GM18873 (cell line): ENCODE measurements around the gene CLDND2.
A peak's percentile ranks its signal among the peaks of the same experiment; 100 is the strongest.

Source experiments
- ATAC-seq: cut with Tn5 transposase; IDR thresholded peaks from one replicate; pipeline ENCODE4 v1.9.1; 2021; ENCODE audit warnings: mild to moderate bottlenecking, moderate library complexity, moderate number of reproducible peaks; ENCODE audit not compliant: unreplicated experiment, low FRiP score

CLDND2 gene

GRCh38 chr19:51386882-51387520, 18.2 kb upstream of the CLDND2 start:
- ATAC-seq: no peak

GRCh38 chr19:51382004-51382403, 13.2 kb upstream of the CLDND2 start:
- ATAC-seq: no peak

GRCh38 chr19:51380379-51380778, 11.6 kb upstream of the CLDND2 start:
- no peak for ATAC-seq

- ATAC-seq: no peak
Observed at GRCh38 chr19:51377422-51377821, 8.6 kb upstream of the CLDND2 start.

GRCh38 chr19:51375504-51376221, 6.9 kb upstream of the CLDND2 start:
- ATAC-seq: no peak

- ATAC-seq: no peak
Observed at GRCh38 chr19:51372649-51373504, 4.1 kb upstream of the CLDND2 start, which contains the start of gene NKG7. Gene NKG7 (minus strand): TSS chr19:51372654. CDS start chr19:51372535, 119 bp downstream.

GRCh38 chr19:51372021-51372648, 3.3 kb upstream of the CLDND2 start:
- ATAC-seq: no peak

GRCh38 chr19:51371186-51371690, 2.4 kb upstream of the CLDND2 start:
- no peak for ATAC-seq

GRCh38 chr19:51370230-51370629, 1.4 kb upstream of the CLDND2 start:
- no peak for ATAC-seq

GRCh38 chr19:51367565-51368365, 1.0 kb downstream of the CLDND2 start:
- ATAC-seq: peak; percentile 65

- ATAC-seq: no peak
Observed at GRCh38 chr19:51367255-51367564, 1.6 kb downstream of the CLDND2 start.

- ATAC-seq: peak; percentile 37
Observed at GRCh38 chr19:51366389-51367254, 2.2 kb downstream of the CLDND2 start.

- ATAC-seq: no peak
Observed at GRCh38 chr19:51365965-51366388, 2.8 kb downstream of the CLDND2 start, which contains the start of gene ETFB. Gene ETFB (minus strand): TSS chr19:51366388. CDS start chr19:51366326, 62 bp downstream.

GRCh38 chr19:51365211-51365964, 3.4 kb downstream of the CLDND2 start:
- ATAC-seq: no peak

GRCh38 chr19:51364200-51365106, 4.3 kb downstream of the CLDND2 start:
- no peak for ATAC-seq

GRCh38 chr19:51361239-51361638, 7.6 kb downstream of the CLDND2 start:
- ATAC-seq: no peak

GRCh38 chr19:51359294-51359693, 9.5 kb downstream of the CLDND2 start:
- ATAC-seq: no peak
